Liver (tissue), 9 donors: ENCODE results near the gene ELOVL2. TPM values are rescaled to one million over a fixed set of nuclear protein-coding genes. Genes with fewer than 3 reads are reported as not detected.

Experiments used
- DNase-seq: peaks from one replicate; pipeline ENCODE4 v3.0.0-alpha.2; 2017; ENCODE audit warnings: low spot score
- H3K27ac ChIP-seq, 2 donors: one replicate each; pipeline ENCODE4 v1.7.0; 2013; ENCODE audit warnings: inconsistent platforms in 2 of 2, low read length in 2 of 2, control low read depth in 1 of 2, low read depth in 1 of 2, mild to moderate bottlenecking in 1 of 2
- H3K27me3 ChIP-seq, 4 donors: one replicate each; pipeline versions ENCODE4 v1.6.1 to v1.7.0; 2013; ENCODE audit warnings: low read length in 3 of 4, inconsistent platforms in 1 of 4, mild to moderate bottlenecking in 1 of 4, moderate library complexity in 1 of 4; ENCODE audit not compliant: control insufficient read depth in 4 of 4, insufficient read depth in 4 of 4
- H3K36me3 ChIP-seq, 4 donors: one replicate each; pipeline versions ENCODE4 v1.6.1 to v1.7.0; 2013; ENCODE audit warnings: low read length in 3 of 4, mild to moderate bottlenecking in 3 of 4, low read depth in 1 of 4, moderate library complexity in 1 of 4; ENCODE audit not compliant: control insufficient read depth in 4 of 4, insufficient read depth in 3 of 4
- H3K4me1 ChIP-seq, 4 donors: one replicate each; pipeline versions ENCODE4 v1.6.1 to v1.7.0; 2013; ENCODE audit warnings: low read length in 3 of 4, mild to moderate bottlenecking in 3 of 4, moderate library complexity in 1 of 4; ENCODE audit not compliant: control insufficient read depth in 4 of 4, insufficient read depth in 4 of 4
- H3K4me3 ChIP-seq, 3 donors: one replicate each; pipeline versions ENCODE4 v1.6.1 to v1.7.0; 2013; ENCODE audit warnings: low read length in 3 of 3, control low read depth in 1 of 3, low read depth in 1 of 3, mild to moderate bottlenecking in 1 of 3
- H3K9ac ChIP-seq, 2 donors: one replicate each; pipeline ENCODE4 v1.7.0; 2013; ENCODE audit warnings: low read length in 2 of 2, mild to moderate bottlenecking in 2 of 2, moderate library complexity in 2 of 2, control low read depth in 1 of 2, low read depth in 1 of 2
- H3K9me3 ChIP-seq, 4 donors: one replicate each; pipeline versions ENCODE4 v1.6.1 to v1.7.0; 2013; ENCODE audit warnings: low read length in 3 of 4; ENCODE audit not compliant: control insufficient read depth in 4 of 4
- EGR1 ChIP-seq, 2 donors: IDR thresholded peaks; 2 replicates each; pipeline ENCODE4 v1.6.1; 2016 to 2018; ENCODE audit warnings: antibody characterized with exemption in 2 of 2, low read depth in 2 of 2
- FOXA1 ChIP-seq: IDR thresholded peaks from 2 replicates; pipeline ENCODE4 v1.6.1; 2016; ENCODE audit warnings: antibody characterized with exemption
- FOXA2 ChIP-seq: IDR thresholded peaks from 2 replicates; pipeline ENCODE4 v1.6.1; 2016; ENCODE audit warnings: antibody characterized with exemption
- HNF4G ChIP-seq: IDR thresholded peaks from 2 replicates; pipeline ENCODE4 v1.6.1; 2016; ENCODE audit warnings: antibody characterized with exemption
- JUND ChIP-seq, 2 donors: IDR thresholded peaks; 2 replicates each; pipeline ENCODE4 v1.6.1; 2016; ENCODE audit warnings: antibody characterized with exemption in 2 of 2
- NR2F2 ChIP-seq: IDR thresholded peaks from 2 replicates; pipeline ENCODE4 v1.6.1; 2016; ENCODE audit warnings: antibody characterized with exemption
- REST ChIP-seq: IDR thresholded peaks from 2 replicates; pipeline ENCODE4 v1.6.1; 2016; ENCODE audit warnings: antibody characterized with exemption, mild to moderate bottlenecking
- RXRA ChIP-seq, 2 donors: IDR thresholded peaks; 2 replicates each; pipeline ENCODE4 v1.6.1; 2017 to 2018; ENCODE audit warnings: antibody characterized with exemption in 2 of 2, mild to moderate bottlenecking in 1 of 2
- ZBTB33 ChIP-seq: IDR thresholded peaks from 2 replicates; pipeline ENCODE4 v1.6.1; 2016; ENCODE audit warnings: antibody characterized with exemption
- WGBS: extraction: QIAGEN DNeasy Blood & Tissue Kit; methylation state at CpG from one replicate; pipeline ENCODE4 v1.1.7; 2013; 5-methylcytosine and 5-hydroxymethylcytosine counted together
- polyA plus RNA-seq, 2 donors: library from polyadenylated mRNA; stranded (reverse) in 1 of 2; unstranded in 1 of 2; fragments of 200-250 nt in 1 of 2; fragments of >200 nt in 1 of 2; fragmentation: Nextera tagmentation in 1 of 2; extraction: Ambion mirVana in 1 of 2; gene quantifications; one replicate each; pipeline versions ENCODE4 v1.2.1 to v1.2.3, GENCODE V29; 2013 to 2015
- total RNA-seq, 2 donors: library from RNA; depleted of rRNA; stranded (reverse); fragments of >200 nt; gene quantifications; one replicate each; pipeline ENCODE4 v1.2.3, GENCODE V29; 2014
- TF ChIP-seq, protein P1 (sequence below): fragments of 150-350 bp; IDR thresholded peaks from 2 replicates; pipeline ENCODE4 v1.5.1; 2017; ENCODE audit warnings: improper control_type of control experiment, low read depth, low read length; ENCODE audit not compliant: missing input control
- TF ChIP-seq, protein P2 (sequence below): IDR thresholded peaks from 2 replicates; pipeline ENCODE4 v1.6.1; 2016; ENCODE audit warnings: antibody characterized with exemption
- TF ChIP-seq, protein P3 (sequence below): IDR thresholded peaks from 2 replicates; pipeline ENCODE4 v1.6.1; 2016; ENCODE audit warnings: antibody characterized with exemption
- donor health status: healthy.
- donor health status: healthy.
- donor health status: healthy.
- donor health status: healthy.
- donor health status: healthy.

The ELOVL2 gene
- total and polyA plus RNA-seq, 4 donors = 7.1 to 28.5 (median 22.1) TPM

DNA sequence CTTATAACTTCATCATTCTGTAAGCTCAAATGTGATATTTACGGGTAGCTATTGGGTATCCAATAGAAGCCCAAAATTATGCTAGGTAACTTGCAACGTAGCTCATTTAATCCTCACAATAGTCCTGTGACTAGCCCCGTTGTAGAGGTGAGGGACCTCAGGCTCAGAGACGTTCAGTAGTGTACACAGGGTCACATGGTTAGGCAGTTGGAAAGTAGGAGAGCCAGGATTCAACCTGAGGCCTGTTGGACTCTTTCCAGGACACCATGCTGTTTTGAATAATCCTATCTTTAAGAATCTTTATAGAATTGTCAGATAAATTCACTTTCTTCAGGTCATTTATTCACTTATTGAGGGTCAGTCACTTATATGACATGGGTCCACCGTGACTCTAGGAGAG, 9.2 kb upstream of the ELOVL2 start (continued):
- peak in 1 of 2 donors; percentile 41 for TF ChIP-seq EGR1 (IDR thresholded peaks at IDR 0.05; ENCODE audit: low read depth in 2 of 2)

GRCh38 chr6:11050731-11051130, 6.6 kb upstream of the ELOVL2 start:
- 81% methylated on average over 2 of the region's 2 CpGs for WGBS
- no peaks in the 10 kb centered on the region for H3K27me3 ChIP-seq
- H3K4me3 ChIP-seq = no peak overlapping the region
- H3K36me3 ChIP-seq = no peaks in the 10 kb centered on the region
- peaks cover 4 to 24% (median 22%) of the 10 kb centered on the region in 4 donors for H3K4me1 ChIP-seq
- H3K27ac ChIP-seq = no peak overlapping the region
- TF ChIP-seq, protein P1, sequence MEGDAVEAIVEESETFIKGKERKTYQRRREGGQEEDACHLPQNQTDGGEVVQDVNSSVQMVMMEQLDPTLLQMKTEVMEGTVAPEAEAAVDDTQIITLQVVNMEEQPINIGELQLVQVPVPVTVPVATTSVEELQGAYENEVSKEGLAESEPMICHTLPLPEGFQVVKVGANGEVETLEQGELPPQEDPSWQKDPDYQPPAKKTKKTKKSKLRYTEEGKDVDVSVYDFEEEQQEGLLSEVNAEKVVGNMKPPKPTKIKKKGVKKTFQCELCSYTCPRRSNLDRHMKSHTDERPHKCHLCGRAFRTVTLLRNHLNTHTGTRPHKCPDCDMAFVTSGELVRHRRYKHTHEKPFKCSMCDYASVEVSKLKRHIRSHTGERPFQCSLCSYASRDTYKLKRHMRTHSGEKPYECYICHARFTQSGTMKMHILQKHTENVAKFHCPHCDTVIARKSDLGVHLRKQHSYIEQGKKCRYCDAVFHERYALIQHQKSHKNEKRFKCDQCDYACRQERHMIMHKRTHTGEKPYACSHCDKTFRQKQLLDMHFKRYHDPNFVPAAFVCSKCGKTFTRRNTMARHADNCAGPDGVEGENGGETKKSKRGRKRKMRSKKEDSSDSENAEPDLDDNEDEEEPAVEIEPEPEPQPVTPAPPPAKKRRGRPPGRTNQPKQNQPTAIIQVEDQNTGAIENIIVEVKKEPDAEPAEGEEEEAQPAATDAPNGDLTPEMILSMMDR = no peak
- no peak overlapping the region for H3K9ac ChIP-seq
- no peak for DNase-seq
- no peaks in the 10 kb centered on the region for H3K9me3 ChIP-seq

DNA sequence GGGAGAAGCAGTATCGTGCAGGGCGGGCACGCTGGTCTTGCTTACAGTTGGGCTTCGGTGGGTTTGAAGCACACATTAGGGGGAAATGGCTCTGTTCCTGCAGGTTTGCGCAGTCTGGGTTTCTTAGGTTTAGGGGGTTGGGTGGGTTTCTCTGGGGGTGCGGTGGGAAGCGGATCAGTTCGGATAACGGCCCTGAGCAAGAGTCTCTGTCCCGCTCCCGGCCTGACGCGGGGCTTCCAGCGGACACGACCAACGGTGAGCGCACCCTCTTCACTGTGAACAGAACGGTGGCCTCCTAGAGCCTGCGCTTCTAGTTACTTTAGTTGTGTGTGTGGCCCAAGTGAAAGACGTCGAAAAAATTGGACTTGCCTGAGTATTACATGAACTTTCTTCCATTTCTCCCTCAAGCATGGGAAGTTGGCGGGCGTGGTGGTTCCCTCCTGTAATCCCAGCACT, 635 bp upstream of the ELOVL2 start:
- Histone ChIP-seq H3K4me1 (peaks cover 6 to 23% (median 10%) of the 10 kb centered on the region in 4 donors), H3K9ac (no peak overlapping the region), H3K4me3 (peak overlapping the region in 1 of 3 donors; percentile 97), H3K27me3 (no peaks in the 10 kb centered on the region), H3K36me3 (no peaks in the 10 kb centered on the region), H3K9me3 (no peaks in the 10 kb centered on the region), H3K27ac (no peak overlapping the region)
- 65% methylated on average over 23 of the region's 23 CpGs for WGBS
- TF ChIP-seq, protein P1 = no peak
- TF ChIP-seq, protein P2, sequence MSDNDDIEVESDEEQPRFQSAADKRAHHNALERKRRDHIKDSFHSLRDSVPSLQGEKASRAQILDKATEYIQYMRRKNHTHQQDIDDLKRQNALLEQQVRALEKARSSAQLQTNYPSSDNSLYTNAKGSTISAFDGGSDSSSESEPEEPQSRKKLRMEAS = no peak
- TF ChIP-seq ZBTB33 (no peak), HNF4G (no peak), FOXA1 (no peak), REST (no peak), RXRA (IDR thresholded peaks at IDR 0.05) (no peak), NR2F2 (no peak), JUND (IDR thresholded peaks at IDR 0.05) (no peak), FOXA2 (no peak)
- TF ChIP-seq, protein P3, sequence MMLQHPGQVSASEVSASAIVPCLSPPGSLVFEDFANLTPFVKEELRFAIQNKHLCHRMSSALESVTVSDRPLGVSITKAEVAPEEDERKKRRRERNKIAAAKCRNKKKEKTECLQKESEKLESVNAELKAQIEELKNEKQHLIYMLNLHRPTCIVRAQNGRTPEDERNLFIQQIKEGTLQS = no peak
- DNase-seq = no peak
